Fibroblast of the aortic adventitia (primary cell): Measurements from ENCODE around the gene SPHK1. TPM values are rescaled to one million over a fixed set of nuclear protein-coding genes. Genes with fewer than 3 reads are reported as not detected.

ENCODE experiments used
- DNase-seq: peaks from one replicate; pipeline ENCODE4 v3.0.0-alpha.2; 2010; ENCODE audit warnings: low read depth
- H3K4me3 ChIP-seq: 2 replicates; pipeline ENCODE4 v1.5.1; 2011; ENCODE audit warnings: low read depth, mild to moderate bottlenecking, control low read depth, low read length, moderate library complexity
- CTCF ChIP-seq: IDR thresholded peaks from 2 replicates; pipeline ENCODE4 v1.5.1; 2011; ENCODE audit warnings: mild to moderate bottlenecking, low read length, control low read depth, inconsistent platforms; ENCODE audit not compliant: insufficient read depth
- total RNA-seq: library from RNA; depleted of rRNA; stranded (reverse); fragments of >200 nt; gene quantifications from 2 replicates; pipeline ENCODE4 v1.2.3, GENCODE V29; 2012; ENCODE audit warnings: low replicate concordance

Gene SPHK1
- total RNA-seq: 31.7 and 84.0 TPM in 2 replicates

DNA sequence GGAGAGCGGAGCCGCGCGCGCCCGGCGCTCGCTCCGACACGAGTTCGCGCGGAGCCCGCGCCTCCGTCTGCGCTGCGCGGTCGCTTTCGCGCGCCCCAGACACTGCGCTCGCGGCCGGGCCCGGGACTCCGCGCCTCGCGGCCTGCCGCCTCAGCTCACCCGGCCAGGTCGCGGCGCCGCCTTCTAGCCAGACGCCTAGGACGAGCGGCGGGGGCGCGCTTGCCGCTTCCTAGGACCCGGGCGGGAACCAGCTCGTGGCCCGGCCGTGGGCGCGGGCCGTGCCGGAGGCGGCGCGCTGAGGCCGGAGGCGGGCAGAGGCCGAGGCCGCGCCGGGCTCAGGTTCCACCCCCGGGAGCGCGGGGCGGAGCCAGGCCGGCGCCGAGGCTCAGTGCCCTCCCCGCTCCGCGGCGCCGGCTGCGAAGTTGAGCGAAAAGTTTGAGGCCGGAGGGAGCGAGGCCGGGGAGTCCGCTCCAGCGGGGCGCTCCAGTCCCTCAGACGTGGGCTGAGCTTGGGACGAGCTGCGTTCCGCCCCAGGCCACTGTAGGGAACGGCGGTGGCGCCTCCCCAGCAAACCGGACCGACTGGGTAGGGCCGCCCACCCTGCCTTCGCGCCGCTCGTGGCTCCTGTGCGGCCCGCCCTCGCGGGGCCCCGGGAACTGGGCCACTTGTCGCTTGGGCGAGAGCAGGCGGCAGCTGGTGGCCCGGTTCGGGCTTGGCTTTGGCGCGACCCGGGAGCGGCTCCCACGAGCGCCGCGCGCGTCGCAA is at the start of gene SPHK1:
Gene SPHK1 (plus strand): TSS at position 388 of the 765 bp plus-strand sequence. CDS start 1,036 bp downstream, outside the sequence.
- no peak for TF ChIP-seq CTCF
- DNase-seq: peak; percentile 79
- peak within 1 kb of the TSS; percentile 78 for H3K4me3 ChIP-seq

DNA sequence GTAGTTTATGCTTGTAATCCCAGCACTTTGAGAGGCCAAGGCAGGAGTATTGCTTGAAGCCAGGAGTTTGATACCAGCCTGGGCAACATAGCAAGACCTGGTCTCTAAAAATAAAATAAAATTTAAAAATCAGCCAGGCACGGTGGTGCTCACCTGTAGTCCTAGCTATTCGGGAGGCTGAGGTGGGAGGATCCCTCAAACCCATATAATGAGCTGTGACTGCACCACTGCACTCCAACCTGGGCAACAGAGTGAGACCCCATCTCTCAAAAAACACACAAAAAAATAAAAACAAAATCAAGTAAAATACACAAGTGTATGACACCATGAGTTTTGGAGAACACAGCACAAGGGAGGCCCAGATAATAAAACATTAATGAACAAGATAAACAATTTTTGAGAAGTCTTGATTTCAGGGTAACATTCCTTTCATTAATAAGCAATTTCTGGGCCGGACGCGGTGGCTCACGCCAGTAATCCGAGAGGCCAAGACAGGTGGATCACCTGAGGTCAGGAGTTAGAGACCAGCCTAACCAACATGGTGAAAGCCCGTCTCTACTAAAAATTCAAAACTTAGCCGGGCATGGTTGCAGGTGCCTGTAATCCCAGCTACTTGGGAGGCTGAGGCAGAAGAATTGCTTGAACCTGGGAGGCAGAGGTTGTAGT is 48.6 kb upstream of the SPHK1 start:
- H3K4me3 ChIP-seq: no peak overlapping the region
- TF ChIP-seq CTCF: no peak
- no peak for DNase-seq

- no peak for DNase-seq
- no peak for TF ChIP-seq CTCF
- H3K4me3 ChIP-seq: no peak overlapping the region
Observed at GRCh38 chr17:76336756-76337412, 47.5 kb upstream of the SPHK1 start.

DNA sequence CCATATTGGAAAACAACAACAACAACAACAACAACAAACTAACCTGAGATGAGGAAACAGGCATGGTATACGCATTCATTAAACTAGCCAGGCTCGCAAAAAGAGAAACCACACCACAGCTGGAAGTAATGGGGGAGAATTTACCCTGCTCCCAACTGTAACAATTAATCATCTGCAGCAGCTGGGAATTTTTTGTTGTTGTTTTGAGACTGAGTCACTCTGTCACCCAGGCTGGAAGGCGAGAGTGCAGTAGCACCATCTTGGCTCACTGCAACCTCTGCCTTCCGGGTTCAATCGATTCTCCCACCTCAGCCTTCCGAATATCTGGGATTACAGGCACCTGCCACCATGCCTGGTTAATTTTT is 47.0 kb upstream of the SPHK1 start:
- no peak overlapping the region for H3K4me3 ChIP-seq
- no peak for TF ChIP-seq CTCF
- DNase-seq: no peak

- TF ChIP-seq CTCF: no peak
- DNase-seq: no peak
- H3K4me3 ChIP-seq: no peak overlapping the region
Observed at GRCh38 chr17:76341301-76341700, 43.1 kb upstream of the SPHK1 start.

- DNase-seq: no peak
- no peak overlapping the region for H3K4me3 ChIP-seq
- TF ChIP-seq CTCF: no peak
Observed at GRCh38 chr17:76343106-76343505, 41.3 kb upstream of the SPHK1 start.
